Keratinocyte (primary cell): ENCODE measurements around the gene GAP43. TPM values are rescaled to one million over a fixed set of nuclear protein-coding genes. Genes with fewer than 3 reads are reported as not detected.

ENCODE experiments used
- DNase-seq: peaks from one replicate; pipeline ENCODE4 v3.0.0-alpha.2; 2011; ENCODE audit warnings: low read depth, missing footprints, low spot score
- FAIRE-seq: peaks from 2 replicates; lab custom pipeline; 2011; peaks lifted over from hg19 to GRCh38; lab: Jason Lieb, UNC
- H2AFZ ChIP-seq: 2 replicates; pipeline ENCODE4 v1.6.0; 2012; ENCODE audit warnings: low read length, control low read depth, inconsistent platforms; ENCODE audit not compliant: control insufficient read depth
- H3K27ac ChIP-seq: 2 replicates; pipeline ENCODE4 v1.5.1; 2011; ENCODE audit warnings: low read length; ENCODE audit not compliant: control insufficient read depth, insufficient read depth
- H3K27me3 ChIP-seq: 3 replicates; pipeline ENCODE4 v1.6.0; 2011; ENCODE audit warnings: low read length; ENCODE audit not compliant: control insufficient read depth, insufficient read depth; ENCODE audit errors: extremely low read depth
- H3K36me3 ChIP-seq, 2 experiments: 2 replicates in 1 of 2; 3 replicates in 1 of 2; pipeline ENCODE4 v1.5.1; 2011; ENCODE audit warnings: low read length in 2 of 2, mild to moderate bottlenecking in 1 of 2; ENCODE audit not compliant: control insufficient read depth in 2 of 2, insufficient read depth in 2 of 2; ENCODE audit errors: extremely low read depth in 1 of 2
- H3K4me1 ChIP-seq: 3 replicates; pipeline ENCODE4 v1.5.1; 2011; ENCODE audit warnings: low read length; ENCODE audit not compliant: control insufficient read depth, insufficient read depth; ENCODE audit errors: extremely low read depth
- H3K4me2 ChIP-seq: 3 replicates; pipeline ENCODE4 v1.6.0; 2011; ENCODE audit warnings: low read depth, low read length; ENCODE audit not compliant: control insufficient read depth, insufficient read depth; ENCODE audit errors: extremely low read depth
- H3K4me3 ChIP-seq, 3 experiments: fragments of 200-600 bp in 1 of 3; sonication (generic) in 1 of 3; 2 replicates in 2 of 3; 3 replicates in 1 of 3; pipeline ENCODE4 v1.5.1; 2011 to 2016; ENCODE audit warnings: low read length in 3 of 3, mild to moderate bottlenecking in 3 of 3, control low read depth in 2 of 3, inconsistent platforms in 1 of 3, low read depth in 1 of 3, mixed read lengths in 1 of 3, mixed run types in 1 of 3, moderate library complexity in 1 of 3; ENCODE audit not compliant: control insufficient read depth in 2 of 3, insufficient read depth in 2 of 3; ENCODE audit errors: extremely low read depth in 1 of 3
- H3K79me2 ChIP-seq: 2 replicates; pipeline ENCODE4 v1.6.0; 2012; ENCODE audit warnings: low read length; ENCODE audit not compliant: control insufficient read depth, insufficient read depth
- H3K9ac ChIP-seq: 3 replicates; pipeline ENCODE4 v1.6.0; 2011; ENCODE audit warnings: low read length; ENCODE audit not compliant: control insufficient read depth, insufficient read depth; ENCODE audit errors: extremely low read depth
- H3K9me1 ChIP-seq: 3 replicates; pipeline ENCODE4 v1.6.0; 2011; ENCODE audit warnings: low read length; ENCODE audit not compliant: control insufficient read depth, insufficient read depth; ENCODE audit errors: extremely low read depth
- H3K9me3 ChIP-seq: 2 replicates; pipeline ENCODE4 v1.5.1; 2012; ENCODE audit warnings: low read depth, low read length; ENCODE audit not compliant: control insufficient read depth
- H4K20me1 ChIP-seq: 3 replicates; pipeline ENCODE4 v1.6.0; 2011; ENCODE audit warnings: low read length; ENCODE audit not compliant: control insufficient read depth, insufficient read depth; ENCODE audit errors: extremely low read depth
- EZH2 ChIP-seq: IDR thresholded peaks from one replicate; pipeline ENCODE4 v1.6.1; 2012; ENCODE audit warnings: inconsistent platforms, mild to moderate bottlenecking, low read length, moderate library complexity
- dilution Hi-C: fragments of 300-500 bp; cut with MboI; formaldehyde crosslinking; loops from one replicate; pipeline ENCODE4 v1.7.0; 2020; ENCODE audit warnings: low sequenced_read_pairs; ENCODE audit not compliant: extremely low pct_ligation_motif_present
- polyA plus RNA-seq, 5 experiments: library from polyadenylated mRNA; depleted of rRNA in 3 of 5; stranded (reverse) in 3 of 5; stranded (forward) in 1 of 5; unstranded in 1 of 5; fragments of >200 nt; gene quantifications; 1 replicate in 1 of 5; 2 replicates in 3 of 5; 3 replicates in 1 of 5; pipeline versions ENCODE4 v1.2.1 to v1.2.3, GENCODE V29; 2011 to 2012; ENCODE audit warnings: missing spikeins in 2 of 5, low read depth in 1 of 5, low replicate concordance in 1 of 5
- TF ChIP-seq, protein P1 (sequence below), 3 experiments: IDR thresholded peaks in 1 of 3; conservative IDR thresholded peaks in 1 of 3; optimal IDR thresholded peaks in 1 of 3; 2 replicates in 2 of 3; 3 replicates in 1 of 3; pipeline versions ENCODE3 to v1.5.1; 2011; ENCODE audit warnings: low read length in 3 of 3, mild to moderate bottlenecking in 3 of 3, moderate library complexity in 2 of 3, control low read depth in 1 of 3, inconsistent platforms in 1 of 3; ENCODE audit not compliant: insufficient read depth in 2 of 3; ENCODE audit errors: extremely low read depth in 1 of 3

GAP43 gene
- polyA plus RNA-seq, 1 donor (not counting 4 experiments of a cell fraction or from before 2014, with no cell fraction given): not detected

- no peak overlapping the region for H3K9ac ChIP-seq
- H3K4me1 ChIP-seq: peaks cover 3% of the 10 kb centered on the region
- no peaks in the 10 kb centered on the region for H3K79me2 ChIP-seq
- H3K27ac ChIP-seq: no peak overlapping the region
- no peak overlapping the region for H3K4me2 ChIP-seq
- no peaks in the 10 kb centered on the region for H3K9me3 ChIP-seq
- H3K9me1 ChIP-seq: no peaks in the 10 kb centered on the region
- no peaks in the 10 kb centered on the region for H3K36me3 ChIP-seq
- H2AFZ ChIP-seq: no peak overlapping the region
- peaks cover 38% of the 10 kb centered on the region for H3K27me3 ChIP-seq
- no peak overlapping the region for H3K4me3 ChIP-seq
- FAIRE-seq (no peak), DNase-seq (no peak)
- no peaks in the 10 kb centered on the region for H4K20me1 ChIP-seq
- TF ChIP-seq, protein P1, sequence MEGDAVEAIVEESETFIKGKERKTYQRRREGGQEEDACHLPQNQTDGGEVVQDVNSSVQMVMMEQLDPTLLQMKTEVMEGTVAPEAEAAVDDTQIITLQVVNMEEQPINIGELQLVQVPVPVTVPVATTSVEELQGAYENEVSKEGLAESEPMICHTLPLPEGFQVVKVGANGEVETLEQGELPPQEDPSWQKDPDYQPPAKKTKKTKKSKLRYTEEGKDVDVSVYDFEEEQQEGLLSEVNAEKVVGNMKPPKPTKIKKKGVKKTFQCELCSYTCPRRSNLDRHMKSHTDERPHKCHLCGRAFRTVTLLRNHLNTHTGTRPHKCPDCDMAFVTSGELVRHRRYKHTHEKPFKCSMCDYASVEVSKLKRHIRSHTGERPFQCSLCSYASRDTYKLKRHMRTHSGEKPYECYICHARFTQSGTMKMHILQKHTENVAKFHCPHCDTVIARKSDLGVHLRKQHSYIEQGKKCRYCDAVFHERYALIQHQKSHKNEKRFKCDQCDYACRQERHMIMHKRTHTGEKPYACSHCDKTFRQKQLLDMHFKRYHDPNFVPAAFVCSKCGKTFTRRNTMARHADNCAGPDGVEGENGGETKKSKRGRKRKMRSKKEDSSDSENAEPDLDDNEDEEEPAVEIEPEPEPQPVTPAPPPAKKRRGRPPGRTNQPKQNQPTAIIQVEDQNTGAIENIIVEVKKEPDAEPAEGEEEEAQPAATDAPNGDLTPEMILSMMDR (optimal IDR thresholded peaks at IDR 0.05 in 1 of 3, IDR thresholded peaks at IDR 0.05 in 1 of 3, conservative IDR thresholded peaks at IDR 0.05 in 1 of 3; ENCODE audit: extremely low read depth in 1 of 3, insufficient read depth in 2 of 3, low read length in 3 of 3): no peak
- no peak for TF ChIP-seq EZH2
- dilution Hi-C loops: no loop called here
Measured at GRCh38 chr3:115624901-115625300, 1.6 kb downstream of the GAP43 start.

- Histone ChIP-seq H2AFZ (no peak overlapping the region), H3K79me2 (no peaks in the 10 kb centered on the region), H4K20me1 (no peaks in the 10 kb centered on the region), H3K9ac (no peak overlapping the region), H3K36me3 (no peaks in the 10 kb centered on the region), H3K27me3 (peaks cover 38% of the 10 kb centered on the region), H3K27ac (no peak overlapping the region), H3K4me1 (peaks cover 3% of the 10 kb centered on the region), H3K9me3 (no peaks in the 10 kb centered on the region), H3K4me3 (no peak overlapping the region), H3K9me1 (no peaks in the 10 kb centered on the region), H3K4me2 (no peak overlapping the region)
- DNase-seq: no peak
- no peak for FAIRE-seq
- TF ChIP-seq, protein P1 (optimal IDR thresholded peaks at IDR 0.05 in 1 of 3, IDR thresholded peaks at IDR 0.05 in 1 of 3, conservative IDR thresholded peaks at IDR 0.05 in 1 of 3; ENCODE audit: extremely low read depth in 1 of 3, insufficient read depth in 2 of 3, low read length in 3 of 3): no peak
- no peak for TF ChIP-seq EZH2
- dilution Hi-C loops: no loop called here
Measured at GRCh38 chr3:115626006-115626409, 2.7 kb downstream of the GAP43 start.
